Measurements from ENCODE around the gene NRBF2.
"Not testable (repeated sequence)": the region's sequence is repeated elsewhere in the genome, so short reads cannot be mapped to it uniquely, and the experiment has no call there.

DNA sequence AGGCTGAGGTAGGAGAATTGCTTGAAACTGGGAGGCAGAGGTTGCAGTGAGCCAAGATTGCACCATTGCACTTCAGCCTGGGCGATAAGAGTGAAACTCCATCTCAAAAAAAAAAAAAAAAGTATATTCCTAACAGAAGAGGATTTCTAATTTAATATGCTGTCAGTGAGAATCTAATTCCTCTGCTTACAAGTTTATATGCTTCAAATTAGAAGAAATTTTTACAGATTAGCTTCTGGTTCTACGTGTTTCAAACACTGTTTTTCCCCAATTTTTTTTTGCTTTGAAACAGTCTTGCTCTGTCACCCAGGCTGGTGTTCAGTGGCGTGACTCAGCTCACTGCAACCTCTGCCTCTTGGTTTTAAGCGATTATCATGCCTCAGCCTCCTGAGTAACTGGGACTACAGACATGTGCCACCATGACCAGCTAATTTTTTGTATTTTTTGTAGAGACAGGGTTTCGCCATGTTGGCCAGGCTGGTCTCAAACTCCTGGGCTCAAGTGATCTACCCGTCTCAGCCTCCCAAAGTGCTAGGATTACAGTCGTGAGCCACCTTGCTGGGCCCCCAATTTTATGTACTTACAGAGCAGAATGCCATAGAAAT, 30.7 kb upstream of the NRBF2 start:
- not testable (repeated sequence) for TF ChIP-seq CTCF, EP300, POLR2A (IDR thresholded peaks at IDR 0.05)

Measured in ovary (tissue), 3 donors.